Measurements from ENCODE around the gene ZC3HAV1L. TPM values are rescaled to one million over a fixed set of nuclear protein-coding genes. Genes with fewer than 3 reads are reported as not detected.
A peak's percentile ranks its signal among the peaks of the same experiment; 100 is the strongest.
"Not testable (repeated sequence)": the region's sequence is repeated elsewhere in the genome, so short reads cannot be mapped to it uniquely, and the experiment has no call there.

The ZC3HAV1L gene, protein sequence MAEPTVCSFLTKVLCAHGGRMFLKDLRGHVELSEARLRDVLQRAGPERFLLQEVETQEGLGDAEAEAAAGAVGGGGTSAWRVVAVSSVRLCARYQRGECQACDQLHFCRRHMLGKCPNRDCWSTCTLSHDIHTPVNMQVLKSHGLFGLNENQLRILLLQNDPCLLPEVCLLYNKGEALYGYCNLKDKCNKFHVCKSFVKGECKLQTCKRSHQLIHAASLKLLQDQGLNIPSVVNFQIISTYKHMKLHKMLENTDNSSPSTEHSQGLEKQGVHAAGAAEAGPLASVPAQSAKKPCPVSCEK
- total RNA-seq = 10 to 100 TPM in 2 of 8 experiments, 1 to 10 TPM in 4, under 1 TPM in 1, not detected in 1; 0.27 to 15.2 (median 1.4) TPM

DNA sequence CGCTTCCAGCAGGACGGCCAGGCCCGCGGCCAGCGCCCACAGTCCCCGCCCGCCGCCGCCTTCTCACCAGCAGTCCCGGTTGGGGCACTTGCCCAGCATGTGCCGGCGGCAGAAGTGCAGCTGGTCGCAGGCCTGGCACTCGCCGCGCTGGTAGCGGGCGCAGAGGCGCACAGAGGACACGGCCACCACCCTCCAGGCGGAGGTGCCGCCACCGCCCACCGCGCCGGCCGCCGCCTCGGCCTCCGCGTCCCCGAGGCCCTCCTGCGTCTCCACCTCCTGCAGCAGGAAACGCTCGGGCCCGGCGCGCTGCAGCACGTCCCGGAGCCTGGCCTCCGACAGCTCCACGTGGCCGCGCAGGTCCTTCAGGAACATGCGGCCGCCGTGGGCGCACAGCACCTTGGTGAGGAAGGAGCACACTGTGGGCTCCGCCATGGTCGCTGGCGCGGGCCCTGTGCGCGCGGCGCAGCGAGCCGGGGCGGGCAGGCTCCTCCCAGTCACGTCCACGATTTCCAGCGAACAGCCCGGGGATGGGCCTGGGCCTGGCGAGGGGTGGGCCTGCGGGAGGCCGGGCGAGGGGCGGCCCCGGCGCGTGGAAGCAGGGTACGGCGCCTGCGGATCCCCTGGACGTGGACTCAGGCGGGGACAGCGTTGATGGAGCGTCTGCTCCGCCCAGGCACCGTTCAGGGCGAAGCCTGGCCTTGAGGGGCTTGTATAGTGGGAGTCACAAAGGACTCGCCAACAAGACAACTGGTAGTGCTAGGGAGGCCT lies at the start of gene ZC3HAV1L:
Gene ZC3HAV1L, minus strand, starts transcription at position 457 of the 768 bp plus-strand sequence. Its CDS starts 25 bp downstream, at position 432.
- no peak within 1 kb of the TSS for H3K27ac ChIP-seq
- no peaks in the 10 kb centered on the region for H3K4me1 ChIP-seq (replicated peaks in 1 of 2)
- in situ Hi-C loops (cut with MboI; ENCODE audit: low pct_unique_long_range_greater_than_20kb in 2 of 9, low sequenced_read_pairs in 9 of 9, unreplicated experiment in 9 of 9) = no loop called here
- ATAC-seq (replicated peaks in 6 of 8) = peak; percentile 54 to 93 (median 85)
- 0 to 43% (median 19%) methylated on average over 1 to 25 of the region's 82 CpGs; no CpG with 5 or more reads in 6 of the 10 experiments for WGBS, 10 experiments
- peak within 1 kb of the TSS; percentile 17 to 40 (median 28) for H3K4me3 ChIP-seq

DNA sequence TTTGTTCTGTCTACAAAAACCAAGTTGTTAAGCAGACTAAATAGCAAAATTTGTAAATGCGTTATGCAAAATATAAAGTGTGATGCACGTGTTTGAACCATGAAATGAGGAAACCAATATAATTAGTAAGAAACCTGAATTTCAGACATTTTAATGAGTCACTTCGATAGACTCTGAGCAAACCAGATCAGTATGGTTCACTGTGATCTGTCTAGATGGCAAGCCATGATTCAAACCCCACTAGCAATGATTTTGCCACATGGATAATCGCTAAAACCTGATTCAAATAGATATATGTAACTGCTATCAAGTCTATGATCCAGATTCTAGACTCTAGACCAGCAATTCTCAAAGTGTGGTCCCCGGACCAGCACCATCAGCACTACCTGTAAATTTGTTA lies 48.9 kb upstream of the ZC3HAV1L start:
- ATAC-seq (replicated peaks in 6 of 8) = no peak
- in situ Hi-C loops (cut with MboI; ENCODE audit: low pct_unique_long_range_greater_than_20kb in 2 of 9, low sequenced_read_pairs in 9 of 9, unreplicated experiment in 9 of 9) = no loop called here
- Histone ChIP-seq H3K4me3 (no peak overlapping the region), H3K4me1 (replicated peaks in 1 of 2) (no peaks in the 10 kb centered on the region), H3K27ac (no peak overlapping the region)
- WGBS, 10 experiments = 53 to 100% (median 93%) methylated on average over 1 to 5 of the region's 5 CpGs

DNA sequence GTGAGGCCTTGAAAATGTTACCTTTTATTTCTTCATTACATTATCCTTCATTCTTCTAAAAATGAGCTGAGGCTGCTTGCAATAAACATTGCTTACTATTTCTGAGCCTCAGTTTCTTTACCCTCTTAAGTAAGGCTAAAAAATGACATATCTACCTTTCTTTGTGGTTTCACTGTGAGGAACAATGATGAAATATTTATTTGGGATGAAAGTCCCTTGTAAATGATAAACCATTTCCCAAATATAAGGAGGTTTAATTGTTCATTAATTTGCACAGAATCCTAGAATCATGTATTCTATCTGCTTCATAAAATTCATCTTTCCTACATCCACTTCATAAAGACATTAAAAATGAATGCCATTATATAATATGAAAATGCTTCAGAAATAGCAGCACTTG lies 45.7 kb upstream of the ZC3HAV1L start:
- no peak for ATAC-seq (replicated peaks in 6 of 8)
- H3K27ac ChIP-seq = no peak overlapping the region
- H3K4me3 ChIP-seq = no peak overlapping the region
- H3K4me1 ChIP-seq (replicated peaks in 1 of 2) = no peaks in the 10 kb centered on the region
- in situ Hi-C loops (cut with MboI; ENCODE audit: low pct_unique_long_range_greater_than_20kb in 2 of 9, low sequenced_read_pairs in 9 of 9, unreplicated experiment in 9 of 9) = no loop called here

DNA sequence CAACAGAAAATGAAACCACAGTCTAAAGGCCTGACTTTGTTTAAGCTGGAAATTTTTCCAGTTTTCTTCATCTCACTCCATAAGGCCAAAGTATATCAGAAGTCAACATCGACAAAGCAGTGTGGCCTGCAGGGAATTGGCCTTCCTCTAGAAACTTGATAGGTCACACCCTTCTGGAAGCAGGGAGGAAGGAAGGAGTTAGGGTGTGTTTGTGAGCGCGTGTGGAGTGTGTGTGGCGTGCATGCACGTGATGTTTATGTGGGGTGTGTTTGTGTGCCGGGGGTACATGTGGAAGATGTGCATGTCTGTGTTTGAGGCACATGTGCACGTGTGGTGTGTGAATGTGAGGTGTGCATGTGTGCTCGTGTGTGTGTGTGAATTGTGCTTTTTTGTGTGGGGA lies 45.1 kb upstream of the ZC3HAV1L start:
- peak in 1 of 8 experiments; percentile 46 for ATAC-seq (replicated peaks in 6 of 8)
- in situ Hi-C loops (cut with MboI; ENCODE audit: low pct_unique_long_range_greater_than_20kb in 2 of 9, low sequenced_read_pairs in 9 of 9, unreplicated experiment in 9 of 9) = no loop called here
- WGBS, 10 experiments = 20 to 100% (median 92%) methylated on average over 1 to 7 of the region's 8 CpGs; no CpG with 5 or more reads in 2 of the 10 experiments
- Histone ChIP-seq H3K4me1 (replicated peaks in 1 of 2) (no peaks in the 10 kb centered on the region), H3K4me3 (no peak overlapping the region), H3K27ac (no peak overlapping the region)

DNA sequence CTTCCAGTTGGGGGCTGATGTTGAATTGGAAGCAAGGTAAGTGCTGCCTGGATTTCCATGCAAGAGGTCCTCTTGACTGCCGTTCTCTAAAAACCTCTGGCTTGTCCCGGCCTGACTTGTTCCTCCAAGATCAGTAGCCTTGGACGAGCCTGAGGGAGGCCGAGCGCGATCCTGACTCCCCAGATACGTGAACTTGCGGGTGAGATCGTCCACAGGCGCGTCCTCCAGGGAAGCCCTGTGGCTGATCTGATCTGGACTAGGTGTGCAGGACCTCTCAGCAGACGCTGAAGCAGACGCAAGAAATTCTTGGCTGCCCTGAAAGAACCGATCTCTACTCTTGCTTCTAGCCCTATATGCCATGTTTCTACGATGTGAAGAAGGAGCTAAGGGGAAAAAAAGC lies 44.0 kb upstream of the ZC3HAV1L start:
- no peak for ATAC-seq (replicated peaks in 6 of 8)
- Histone ChIP-seq H3K4me1 (replicated peaks in 1 of 2) (no peaks in the 10 kb centered on the region), H3K27ac (no peak overlapping the region), H3K4me3 (no peak overlapping the region)
- 80 to 100% (median 99%) methylated on average over 2 to 8 of the region's 15 CpGs; no CpG with 5 or more reads in 2 of the 10 experiments for WGBS, 10 experiments
- in situ Hi-C loops (cut with MboI; ENCODE audit: low pct_unique_long_range_greater_than_20kb in 2 of 9, low sequenced_read_pairs in 9 of 9, unreplicated experiment in 9 of 9) = no loop called here

DNA sequence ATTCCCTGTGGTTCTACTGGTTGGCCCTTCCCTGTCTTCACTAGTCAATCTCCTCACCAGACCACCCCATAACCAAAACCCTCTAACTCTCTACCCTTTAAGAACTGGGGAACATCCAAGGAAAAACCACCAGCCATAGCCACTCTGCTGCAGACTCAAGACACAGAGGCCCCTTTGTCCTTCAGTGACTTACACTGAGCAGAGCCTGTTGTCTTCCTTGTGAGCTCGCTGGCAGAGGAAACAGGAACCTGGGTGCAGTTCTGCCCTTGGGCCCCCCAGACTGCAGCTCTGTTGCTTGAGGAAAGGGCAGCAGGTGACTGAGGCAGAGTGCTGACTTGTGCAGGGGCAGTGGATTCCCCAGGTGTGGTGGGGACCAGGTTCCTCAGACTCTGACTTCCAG lies 43.1 kb upstream of the ZC3HAV1L start:
- in situ Hi-C loops (cut with MboI; ENCODE audit: low pct_unique_long_range_greater_than_20kb in 2 of 9, low sequenced_read_pairs in 9 of 9, unreplicated experiment in 9 of 9) = no loop called here
- Histone ChIP-seq H3K4me3 (no peak overlapping the region), H3K4me1 (replicated peaks in 1 of 2) (no peaks in the 10 kb centered on the region), H3K27ac (no peak overlapping the region)
- no peak for ATAC-seq (replicated peaks in 6 of 8)
- 40 to 100% (median 100%) methylated on average over 1 of the region's 1 CpG; no CpG with 5 or more reads in 3 of the 10 experiments for WGBS, 10 experiments

DNA sequence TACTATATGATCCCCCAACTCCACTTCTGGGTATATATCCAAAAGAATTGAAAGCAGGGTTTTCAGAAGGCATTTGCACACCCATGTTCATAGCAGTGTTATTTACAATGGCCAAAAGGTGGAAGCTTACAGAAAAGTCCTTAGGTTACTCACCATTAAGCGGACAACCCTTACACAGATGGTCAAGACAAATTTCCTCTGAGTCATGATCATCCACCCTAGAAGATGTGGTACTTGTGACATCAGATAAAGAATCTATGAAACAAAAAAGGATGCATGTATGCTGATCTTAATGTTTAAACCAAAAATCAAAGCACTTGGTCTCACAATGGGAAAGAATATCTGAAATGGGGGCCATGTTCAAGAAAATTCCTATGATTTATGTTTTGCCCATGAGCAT lies 42.6 kb upstream of the ZC3HAV1L start:
- no peak overlapping the region for H3K4me3 ChIP-seq
- in situ Hi-C loops (cut with MboI; ENCODE audit: low pct_unique_long_range_greater_than_20kb in 2 of 9, low sequenced_read_pairs in 9 of 9, unreplicated experiment in 9 of 9) = no loop called here
- 43 to 100% (median 100%) methylated on average over 1 of the region's 1 CpG; no CpG with 5 or more reads in 6 of the 10 experiments for WGBS, 10 experiments

DNA sequence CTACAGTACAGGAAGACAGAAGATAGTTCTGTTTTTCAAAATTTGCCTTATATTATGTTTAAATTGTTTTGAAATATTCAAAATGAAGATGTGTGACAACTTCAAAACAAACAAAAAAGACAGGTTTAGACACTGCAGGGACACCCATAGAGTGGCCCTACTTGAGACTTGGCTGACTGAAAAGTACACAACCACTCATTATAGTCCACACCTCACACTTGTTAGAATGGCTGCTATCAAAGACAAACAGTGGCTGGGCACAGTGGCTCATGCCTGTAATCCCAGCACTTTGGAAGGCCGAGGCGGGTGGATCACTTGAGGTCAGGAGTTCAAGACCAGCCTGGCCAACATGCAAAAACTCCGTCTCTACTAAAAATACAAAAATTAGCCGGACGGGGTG lies 41.9 kb upstream of the ZC3HAV1L start:
- in situ Hi-C loops (cut with MboI; ENCODE audit: low pct_unique_long_range_greater_than_20kb in 2 of 9, low sequenced_read_pairs in 9 of 9, unreplicated experiment in 9 of 9); H3K4me3 ChIP-seq; H3K27ac ChIP-seq; H3K4me1 ChIP-seq (replicated peaks in 1 of 2); ATAC-seq (replicated peaks in 6 of 8): not testable (repeated sequence)
- WGBS, 10 experiments = 67 to 100% (median 100%) methylated on average over 1 to 2 of the region's 5 CpGs; no CpG with 5 or more reads in 4 of the 10 experiments

More for the DNA sequence above, 42.6 kb upstream of the ZC3HAV1L start:
- peak in 1 of 8 experiments; percentile 13 for ATAC-seq (replicated peaks in 6 of 8)
- no peaks in the 10 kb centered on the region for H3K4me1 ChIP-seq (replicated peaks in 1 of 2)
- no peak overlapping the region for H3K27ac ChIP-seq

DNA sequence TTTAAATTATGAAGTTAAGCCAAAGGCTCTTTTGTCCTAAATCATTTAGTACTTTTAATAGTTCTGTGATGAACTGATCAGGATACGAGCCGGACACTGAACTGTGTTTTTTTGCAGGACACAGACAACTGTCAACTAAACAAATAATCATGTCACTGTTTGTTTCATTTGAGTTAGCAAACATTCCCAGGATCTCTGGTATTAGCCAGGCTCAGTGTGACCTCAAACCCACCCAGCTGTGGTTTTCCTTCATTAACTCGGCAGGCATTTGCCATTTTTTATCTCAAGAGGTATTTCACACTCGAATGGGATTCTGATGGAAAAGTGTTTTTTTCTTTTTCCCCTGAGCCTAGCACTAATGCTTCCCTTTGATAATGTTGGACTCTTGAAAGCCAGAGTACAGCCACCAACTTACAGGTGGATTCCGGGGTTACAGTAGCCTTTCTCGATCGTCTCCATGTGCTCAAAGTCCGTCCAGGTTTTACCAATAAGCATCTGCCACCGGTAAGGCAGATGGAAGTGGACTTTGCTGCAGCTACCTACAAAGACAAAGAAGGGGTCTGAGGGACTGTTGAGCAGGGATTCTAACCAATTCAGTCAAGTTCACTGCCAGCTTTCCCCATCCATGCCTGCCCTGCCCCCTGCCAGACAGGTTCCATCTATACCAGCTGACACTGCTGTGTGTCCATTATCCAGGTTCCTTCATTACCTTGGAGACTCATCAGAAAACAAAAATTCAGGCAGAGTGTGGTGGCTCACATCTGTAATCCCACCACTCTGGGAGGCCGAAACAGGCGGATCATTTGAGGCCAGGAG lies 40.2 kb upstream of the ZC3HAV1L start:
- no peak overlapping the region for H3K27ac ChIP-seq
- no peak for ATAC-seq (replicated peaks in 6 of 8)
- H3K4me1 ChIP-seq (replicated peaks in 1 of 2) = no peaks in the 10 kb centered on the region
- WGBS, 10 experiments = 83 to 100% (median 90%) methylated on average over 2 to 9 of the region's 11 CpGs
- in situ Hi-C loops (cut with MboI; ENCODE audit: low pct_unique_long_range_greater_than_20kb in 2 of 9, low sequenced_read_pairs in 9 of 9, unreplicated experiment in 9 of 9) = no loop called here
- no peak overlapping the region for H3K4me3 ChIP-seq

DNA sequence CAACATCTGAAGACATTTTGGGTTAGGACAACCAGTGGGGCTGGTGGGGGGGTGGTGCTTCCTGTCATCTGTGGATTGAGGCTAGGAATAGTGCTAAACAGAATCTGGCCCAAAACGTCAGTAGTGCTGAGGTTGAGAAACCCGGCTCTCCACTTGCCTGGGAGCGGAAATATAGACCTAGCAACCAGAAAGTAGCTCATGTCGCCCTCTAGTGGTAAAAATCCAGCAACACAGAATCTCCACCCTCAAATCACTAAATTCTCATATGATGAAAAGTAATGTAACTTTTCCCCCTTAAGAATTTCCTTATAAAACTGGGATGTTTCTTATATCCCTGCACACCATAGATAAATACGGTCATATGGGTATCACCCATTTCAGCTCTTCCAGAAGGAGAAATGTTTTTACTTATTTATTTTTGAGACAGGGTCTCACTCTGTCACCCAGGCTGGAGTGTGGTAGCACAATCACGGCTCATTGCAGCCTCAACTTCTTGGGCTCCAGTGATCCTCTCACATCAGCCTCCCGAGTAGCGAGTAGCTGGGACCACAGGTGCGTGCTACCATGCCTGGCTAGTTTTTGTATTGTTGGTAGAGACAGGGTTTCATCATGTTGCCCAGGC lies 39.3 kb upstream of the ZC3HAV1L start:
- ATAC-seq (replicated peaks in 6 of 8) = peak; percentile 71 to 91 (median 82)
- in situ Hi-C loops (cut with MboI; ENCODE audit: low pct_unique_long_range_greater_than_20kb in 2 of 9, low sequenced_read_pairs in 9 of 9, unreplicated experiment in 9 of 9) = no loop called here
- 0 to 100% (median 10%) methylated on average over 1 to 6 of the region's 9 CpGs; no CpG with 5 or more reads in 3 of the 10 experiments for WGBS, 10 experiments
- Histone ChIP-seq H3K4me1 (replicated peaks in 1 of 2) (no peaks in the 10 kb centered on the region), H3K4me3 (no peak overlapping the region), H3K27ac (no peak overlapping the region)

DNA sequence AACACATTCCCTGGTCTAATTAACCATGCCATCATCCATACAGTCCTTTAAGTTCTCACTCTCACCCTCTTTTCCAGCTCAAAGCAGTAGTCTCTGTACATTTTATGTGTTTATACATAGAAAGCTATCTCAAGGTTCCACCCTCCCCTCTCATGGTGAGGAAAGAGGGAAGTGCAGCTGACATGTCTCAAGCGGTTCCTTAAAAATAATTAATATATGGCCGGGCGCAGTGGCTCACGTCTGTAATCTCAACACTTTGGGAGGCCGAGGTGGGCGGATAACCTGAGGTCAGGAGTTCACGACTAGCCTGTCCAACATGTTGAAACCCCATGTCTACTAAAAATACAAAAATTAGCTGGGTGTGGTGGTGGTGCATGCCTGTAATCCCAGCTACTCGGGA lies 37.0 kb upstream of the ZC3HAV1L start:
- no peaks in the 10 kb centered on the region for H3K4me1 ChIP-seq (replicated peaks in 1 of 2)
- WGBS, 10 experiments = 80 to 100% (median 96%) methylated on average over 1 to 7 of the region's 8 CpGs; no CpG with 5 or more reads in 4 of the 10 experiments
- no peak overlapping the region for H3K4me3 ChIP-seq
- in situ Hi-C loops (cut with MboI; ENCODE audit: low pct_unique_long_range_greater_than_20kb in 2 of 9, low sequenced_read_pairs in 9 of 9, unreplicated experiment in 9 of 9) = no loop called here
- H3K27ac ChIP-seq = no peak overlapping the region
- ATAC-seq (replicated peaks in 6 of 8) = no peak

DNA sequence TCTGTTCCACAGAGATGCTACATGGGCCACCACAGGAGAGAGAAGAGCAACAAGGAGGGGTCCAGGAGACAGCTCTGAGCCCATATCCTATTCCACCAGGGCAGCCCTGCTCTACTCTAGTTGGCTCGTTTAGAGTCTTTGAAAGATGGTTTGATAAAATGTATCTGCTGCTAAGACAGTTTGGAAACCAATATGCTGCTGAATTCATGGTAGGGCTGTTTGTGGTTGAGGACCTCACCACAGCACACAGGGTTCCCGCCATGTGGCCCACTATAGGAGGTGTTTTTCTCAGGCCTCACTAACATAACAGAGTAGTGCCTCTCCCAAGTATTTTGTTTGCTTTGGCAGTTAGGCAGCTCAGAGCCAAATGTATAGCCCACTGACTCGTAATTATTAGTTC lies 35.8 kb upstream of the ZC3HAV1L start:
- in situ Hi-C loops (cut with MboI; ENCODE audit: low pct_unique_long_range_greater_than_20kb in 2 of 9, low sequenced_read_pairs in 9 of 9, unreplicated experiment in 9 of 9) = no loop called here
- 100% methylated on average over 1 to 3 of the region's 3 CpGs; no CpG with 5 or more reads in 3 of the 10 experiments for WGBS, 10 experiments

More for the DNA sequence above, 35.8 kb upstream of the ZC3HAV1L start:
- ATAC-seq (replicated peaks in 6 of 8) = no peak
- H3K4me3 ChIP-seq = no peak overlapping the region
- H3K4me1 ChIP-seq (replicated peaks in 1 of 2) = no peaks in the 10 kb centered on the region
- no peak overlapping the region for H3K27ac ChIP-seq

Measured in motor neuron (in vitro differentiated cells).